Forelimb muscle (tissue), 1 donor: ENCODE results near the gene ALS2CL. TPM values are rescaled to one million over a fixed set of nuclear protein-coding genes. Genes with fewer than 3 reads are reported as not detected.
A peak's percentile ranks its signal among the peaks of the same experiment; 100 is the strongest.

Experiments used
- DNase-seq: peaks from one replicate; pipeline ENCODE4 v3.0.0-alpha.2; 2013; ENCODE audit warnings: low read depth
- polyA plus RNA-seq: library from polyadenylated mRNA; unstranded; fragments of 120-200 nt; gene quantifications from one replicate; pipeline ENCODE4 v1.2.1, GENCODE V29; 2013; ENCODE audit not compliant: insufficient read length

Gene ALS2CL
- polyA plus RNA-seq, 1 donor: 9.0 TPM

GRCh38 chr3:46632792-46633191 is 60.7 kb downstream of the ALS2CL start:
- DNase-seq: no peak

GRCh38 chr3:46629551-46630517 is 63.6 kb downstream of the ALS2CL start:
- DNase-seq: peak; percentile 49

GRCh38 chr3:46628901-46629369 is 64.5 kb downstream of the ALS2CL start:
- peak; percentile 35 for DNase-seq

- no peak for DNase-seq
Observed at GRCh38 chr3:46627078-46627477, 66.4 kb downstream of the ALS2CL start.

GRCh38 chr3:46626039-46626438 is 67.4 kb downstream of the ALS2CL start:
- DNase-seq: no peak

GRCh38 chr3:46624975-46625490 is 68.4 kb downstream of the ALS2CL start:
- DNase-seq: no peak

- no peak for DNase-seq
Observed at GRCh38 chr3:46624533-46624932, 68.9 kb downstream of the ALS2CL start.

GRCh38 chr3:46619845-46620778 is 73.4 kb downstream of the ALS2CL start:
- DNase-seq: no peak

Other genes starting within 250 kb of the ALS2CL start
- gene LTF, start 228.8 kb downstream of the ALS2CL start, polyA plus RNA-seq: 3.0 TPM
- 0.14 TPM for gene RTP3, start 195.7 kb downstream of the ALS2CL start, polyA plus RNA-seq
- 5.2 TPM for gene LRRC2, start 127.4 kb downstream of the ALS2CL start, polyA plus RNA-seq
- 0.52 TPM for gene FAM240A, start 81.2 kb downstream of the ALS2CL start, polyA plus RNA-seq
- gene TMIE, start 7.7 kb upstream of the ALS2CL start, polyA plus RNA-seq: 1.2 TPM
- 0.19 TPM for gene PRSS50, start 24.2 kb upstream of the ALS2CL start, polyA plus RNA-seq
- 312 TPM for gene MYL3, start 169.8 kb upstream of the ALS2CL start, polyA plus RNA-seq
- 10.9 TPM for gene PTH1R, start 184.0 kb upstream of the ALS2CL start, polyA plus RNA-seq